Ovary (tissue), 9 donors: ENCODE data around the gene ITGB6. TPM values are rescaled to one million over a fixed set of nuclear protein-coding genes. Genes with fewer than 3 reads are reported as not detected.

Experiments
- DNase-seq, 5 donors: peaks; one replicate each; pipeline ENCODE4 v3.0.0-alpha.2; 2019 to 2020
- H3K27ac ChIP-seq, 2 donors: fragments of 200-600 bp; one replicate each; pipeline versions ENCODE4 v1.5.1 to v1.8.0; 2019 to 2022
- H3K27me3 ChIP-seq: fragments of 200-600 bp; one replicate; pipeline ENCODE4 v1.8.0; 2022
- H3K36me3 ChIP-seq: fragments of 200-600 bp; sonication (generic); one replicate; pipeline ENCODE4 v1.5.1; 2019
- H3K4me1 ChIP-seq: one replicate; pipeline ENCODE4 v1.8.1; 2013; ENCODE audit warnings: mild to moderate bottlenecking, moderate library complexity; ENCODE audit not compliant: insufficient read depth
- H3K4me3 ChIP-seq: fragments of 200-600 bp; sonication (generic); one replicate; pipeline ENCODE4 v1.5.1; 2017
- H3K9me3 ChIP-seq, 2 donors: fragments of 200-600 bp in 1 of 2; sonication (generic) in 1 of 2; one replicate each; pipeline versions ENCODE4 v1.5.1 to v1.8.1; 2013 to 2019; ENCODE audit warnings: mild to moderate bottlenecking in 1 of 2, moderate library complexity in 1 of 2
- CTCF ChIP-seq, 3 donors: fragments of 450-650 bp in 2 of 3; fragments of 200-600 bp in 1 of 3; IDR thresholded peaks; one replicate each; pipeline versions ENCODE4 v1.5.1 to v1.8.0; 2016 to 2022; ENCODE audit warnings: antibody characterized with exemption in 3 of 3, mild to moderate bottlenecking in 1 of 3
- EP300 ChIP-seq: sonication (generic); formaldehyde crosslinking; IDR thresholded peaks from one replicate; pipeline ENCODE4 v1.6.1; 2017; ENCODE audit warnings: antibody characterized with exemption
- POLR2A ChIP-seq: fragments of 450-650 bp; IDR thresholded peaks from one replicate; pipeline ENCODE4 v1.6.1; 2017; ENCODE audit warnings: antibody characterized with exemption, mild to moderate bottlenecking, moderate library complexity
- WGBS, 3 donors: extraction: QIAGEN DNeasy Blood & Tissue Kit in 1 of 3; methylation state at CpG; one replicate each; pipeline versions ENCODE4 v1.1.5 to v1.1.7; 2013 to 2017; 5-methylcytosine and 5-hydroxymethylcytosine counted together
- intact Hi-C, 4 donors: fragments of 100-400 bp; cut with DNase I; formaldehyde crosslinking; loops; one replicate each; pipeline versions ENCODE4 v1.11.0 to v1.15.1; 2022 to 2023
- polyA plus RNA-seq, 2 donors: library from polyadenylated mRNA; stranded (reverse); fragments of 200-250 nt in 1 of 2; fragments of 350-450 nt in 1 of 2; fragmentation: Illumina TruSeq in 1 of 2; extraction: RNeasy Lipid Tissue Mini Kit (QIAGEN cat#74804) in 1 of 2; gene quantifications; one replicate each; pipeline ENCODE4 v1.2.3, GENCODE V29; 2013 to 2014
- total RNA-seq, 7 donors: library from RNA; depleted of rRNA in 2 of 7; stranded (reverse); fragments of >200 nt in 2 of 7; fragmentation: NEBNext Ultra II Directional in 3 of 7; extraction: Animal tissue kit (Norgen Biotek cat#: 25700) in 3 of 7; gene quantifications; one replicate each; pipeline versions ENCODE4 v1.1.0 to v1.2.4, GENCODE V29; 2016 to 2023
- donor health status: DM: no; HTN: no; CAD: no; lungs with moderate emphysema.
- donor health status: DM: no; HTN: no; CAD: no.
- donor health status: Bipolar disorder and iron deficiency.
- donor health status: DM: yes; HTN: yes; CAD: no.
- donor health status: DM: no; HTN: no; CAD: no.
- donor health status: DM: yes; HTN: yes; CAD: no.

The ITGB6 gene
- total and polyA plus RNA-seq, 9 donors: 0.17 to 3.6 (median 0.36) TPM; not detected in 5

DNA sequence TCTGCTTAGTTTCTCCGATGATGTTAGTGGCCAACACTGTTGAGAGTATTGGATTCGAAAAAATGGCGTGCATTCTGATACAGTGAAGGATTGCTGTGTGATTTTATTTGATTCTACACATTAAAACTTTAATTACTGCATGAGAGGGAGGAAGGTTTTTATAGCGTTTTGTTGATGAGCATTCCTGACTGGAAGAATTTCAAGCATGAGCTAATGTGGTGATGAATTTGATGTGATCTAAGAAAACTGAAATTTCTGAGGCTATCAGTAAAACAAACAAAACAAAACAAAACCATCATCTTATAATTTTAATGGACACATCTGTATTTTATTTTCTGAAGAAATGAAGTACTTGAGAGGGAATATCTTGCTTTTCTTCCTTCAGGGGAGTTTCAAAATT is 59.6 kb downstream of the ITGB6 start:
- no peak overlapping the region for H3K27ac ChIP-seq

DNA sequence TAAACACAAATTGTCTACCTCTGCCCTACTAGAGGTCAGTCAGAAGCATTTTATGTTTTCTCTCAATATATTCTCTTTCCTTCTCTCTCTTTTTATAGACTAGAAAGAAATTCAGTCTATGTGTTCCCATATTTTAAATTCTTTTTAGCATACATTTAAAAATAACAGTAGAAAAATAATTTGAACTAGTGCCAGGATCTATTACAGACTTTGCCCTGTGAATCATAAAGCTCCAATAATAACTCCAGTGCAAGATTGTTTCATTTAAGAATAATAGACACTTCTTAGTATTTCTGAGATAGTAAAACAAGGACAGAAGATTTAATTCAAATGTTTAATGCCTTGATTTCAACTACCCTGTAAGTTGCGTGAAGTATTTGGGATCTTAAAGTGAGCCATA is 60.1 kb downstream of the ITGB6 start:
- TF ChIP-seq POLR2A: no peak
- no peak for TF ChIP-seq CTCF (IDR thresholded peaks at IDR 0.05)
- TF ChIP-seq EP300: no peak
- intact Hi-C loops: no loop called here

More for the DNA sequence above, 59.6 kb downstream of the ITGB6 start:
- no peak for DNase-seq
- no peaks in the 10 kb centered on the region for H3K9me3 ChIP-seq
- no peaks in the 10 kb centered on the region for H3K27me3 ChIP-seq
- H3K36me3 ChIP-seq: no peaks in the 10 kb centered on the region
- intact Hi-C loops: no loop called here
- no peak overlapping the region for H3K4me3 ChIP-seq
- no peaks in the 10 kb centered on the region for H3K4me1 ChIP-seq
- no peak for TF ChIP-seq CTCF (IDR thresholded peaks at IDR 0.05)
- no peak for TF ChIP-seq POLR2A
- no peak for TF ChIP-seq EP300
- 57 to 76% (median 76%) methylated on average over 4 of the region's 4 CpGs for WGBS, 3 donors

GRCh38 chr2:160139350-160139749 is 60.7 kb downstream of the ITGB6 start:
- Histone ChIP-seq H3K9me3 (no peaks in the 10 kb centered on the region), H3K27ac (no peak overlapping the region), H3K27me3 (no peaks in the 10 kb centered on the region), H3K36me3 (no peaks in the 10 kb centered on the region), H3K4me1 (no peaks in the 10 kb centered on the region), H3K4me3 (no peak overlapping the region)
- TF ChIP-seq POLR2A: no peak
- intact Hi-C loops: no loop called here
- no peak for DNase-seq

More for the DNA sequence above, 60.1 kb downstream of the ITGB6 start:
- no peaks in the 10 kb centered on the region for H3K4me1 ChIP-seq
- H3K9me3 ChIP-seq: no peaks in the 10 kb centered on the region
- DNase-seq: no peak
- H3K27ac ChIP-seq: no peak overlapping the region
- no peaks in the 10 kb centered on the region for H3K27me3 ChIP-seq
- WGBS, 3 donors: 70 to 95% (median 90%) methylated on average over 1 of the region's 1 CpG
- no peak overlapping the region for H3K4me3 ChIP-seq
- H3K36me3 ChIP-seq: no peaks in the 10 kb centered on the region

DNA sequence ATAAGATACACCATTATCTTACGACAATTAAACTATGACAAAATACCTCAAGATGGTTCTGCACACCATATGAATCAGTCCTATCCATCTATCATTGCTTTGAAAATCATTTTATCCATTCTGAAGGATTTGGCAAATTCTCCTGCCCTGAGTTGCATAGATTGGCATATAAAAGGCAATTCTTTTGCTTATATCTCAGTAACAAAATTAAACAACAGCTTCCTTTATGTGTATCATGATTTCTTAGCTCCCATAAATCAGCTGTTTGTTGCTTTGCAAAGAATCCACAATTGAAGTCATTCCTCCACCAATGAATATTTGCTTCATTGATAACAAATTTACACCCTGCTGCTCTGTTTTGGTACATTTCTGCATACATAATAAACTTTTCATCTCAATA is 61.7 kb downstream of the ITGB6 start:
- intact Hi-C loops: no loop called here
- 96 to 99% (median 98%) methylated on average over 1 of the region's 1 CpG for WGBS, 3 donors
- Histone ChIP-seq H3K27me3 (no peaks in the 10 kb centered on the region), H3K27ac (no peak overlapping the region), H3K4me1 (no peaks in the 10 kb centered on the region), H3K4me3 (no peak overlapping the region), H3K9me3 (no peaks in the 10 kb centered on the region), H3K36me3 (no peaks in the 10 kb centered on the region)
- TF ChIP-seq POLR2A (no peak), CTCF (IDR thresholded peaks at IDR 0.05) (no peak), EP300 (no peak)
- DNase-seq: no peak

GRCh38 chr2:160137464-160137863 is 62.6 kb downstream of the ITGB6 start:
- H3K4me1 ChIP-seq: no peaks in the 10 kb centered on the region
- no peaks in the 10 kb centered on the region for H3K9me3 ChIP-seq
- H3K27ac ChIP-seq: no peak overlapping the region
- no peak for DNase-seq
- H3K27me3 ChIP-seq: no peaks in the 10 kb centered on the region
- H3K36me3 ChIP-seq: no peaks in the 10 kb centered on the region
- intact Hi-C loops: no loop called here
- H3K4me3 ChIP-seq: no peak overlapping the region
- TF ChIP-seq EP300: no peak
- TF ChIP-seq POLR2A: no peak
- TF ChIP-seq CTCF (IDR thresholded peaks at IDR 0.05): no peak
- WGBS, 3 donors: 88 to 93% (median 88%) methylated on average over 8 of the region's 8 CpGs
